ENCODE measurements around the gene PLCZ1. TPM values are rescaled to one million over a fixed set of nuclear protein-coding genes. Genes with fewer than 3 reads are reported as not detected.
"Not testable (repeated sequence)": the region's sequence is repeated elsewhere in the genome, so short reads cannot be mapped to it uniquely, and the experiment has no call there.

The PLCZ1 gene, protein sequence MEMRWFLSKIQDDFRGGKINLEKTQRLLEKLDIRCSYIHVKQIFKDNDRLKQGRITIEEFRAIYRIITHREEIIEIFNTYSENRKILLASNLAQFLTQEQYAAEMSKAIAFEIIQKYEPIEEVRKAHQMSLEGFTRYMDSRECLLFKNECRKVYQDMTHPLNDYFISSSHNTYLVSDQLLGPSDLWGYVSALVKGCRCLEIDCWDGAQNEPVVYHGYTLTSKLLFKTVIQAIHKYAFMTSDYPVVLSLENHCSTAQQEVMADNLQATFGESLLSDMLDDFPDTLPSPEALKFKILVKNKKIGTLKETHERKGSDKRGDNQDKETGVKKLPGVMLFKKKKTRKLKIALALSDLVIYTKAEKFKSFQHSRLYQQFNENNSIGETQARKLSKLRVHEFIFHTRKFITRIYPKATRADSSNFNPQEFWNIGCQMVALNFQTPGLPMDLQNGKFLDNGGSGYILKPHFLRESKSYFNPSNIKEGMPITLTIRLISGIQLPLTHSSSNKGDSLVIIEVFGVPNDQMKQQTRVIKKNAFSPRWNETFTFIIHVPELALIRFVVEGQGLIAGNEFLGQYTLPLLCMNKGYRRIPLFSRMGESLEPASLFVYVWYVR
- total RNA-seq, result not detected
- long read RNA-seq, donor 1, result 0 reads
- long read RNA-seq, donor 2, result 0 reads

DNA sequence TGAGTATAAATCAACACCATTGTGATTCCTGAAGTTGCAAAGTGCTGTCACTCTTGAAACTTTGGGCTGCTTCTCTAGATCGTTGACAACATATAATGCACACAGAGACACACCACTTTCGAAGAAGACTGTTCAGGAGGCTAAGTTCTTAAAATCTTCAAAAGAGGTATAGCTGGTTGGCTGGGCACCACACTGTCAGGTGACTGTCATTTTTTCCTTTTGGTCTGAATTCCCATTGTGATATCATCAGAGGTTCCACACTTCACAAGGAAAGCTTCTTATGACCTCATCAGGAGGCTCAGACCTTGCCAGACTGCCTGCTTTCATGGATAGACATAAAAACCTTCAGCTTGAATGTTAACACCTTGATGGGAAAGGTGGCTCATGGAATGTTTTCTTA is at the start of gene PLCZ1, which contains the start of gene CAPZA3:
Gene PLCZ1, minus strand, starts transcription at position 194 of the 400 bp plus-strand sequence. CDS start 641 bp downstream, outside the sequence.
Gene CAPZA3, plus strand, starts transcription at position 301 of the 400 bp plus-strand sequence. CDS start 150 bp downstream, outside the sequence.
- ATAC-seq, result no peak
- Histone ChIP-seq H3K4me1 (ENCODE audit: low read depth) (no peaks in the 10 kb centered on the region), H3K9me3 (peaks cover 13% of the 10 kb centered on the region), H3K36me3 (ENCODE audit: low read depth) (no peaks in the 10 kb centered on the region), H3K4me3 (no peak within 1 kb of the TSS)
- intact Hi-C loops (cut with DNase I, micrococcal nuclease), result no loop called here
- no peak for DNase-seq
- TF ChIP-seq, protein P1, sequence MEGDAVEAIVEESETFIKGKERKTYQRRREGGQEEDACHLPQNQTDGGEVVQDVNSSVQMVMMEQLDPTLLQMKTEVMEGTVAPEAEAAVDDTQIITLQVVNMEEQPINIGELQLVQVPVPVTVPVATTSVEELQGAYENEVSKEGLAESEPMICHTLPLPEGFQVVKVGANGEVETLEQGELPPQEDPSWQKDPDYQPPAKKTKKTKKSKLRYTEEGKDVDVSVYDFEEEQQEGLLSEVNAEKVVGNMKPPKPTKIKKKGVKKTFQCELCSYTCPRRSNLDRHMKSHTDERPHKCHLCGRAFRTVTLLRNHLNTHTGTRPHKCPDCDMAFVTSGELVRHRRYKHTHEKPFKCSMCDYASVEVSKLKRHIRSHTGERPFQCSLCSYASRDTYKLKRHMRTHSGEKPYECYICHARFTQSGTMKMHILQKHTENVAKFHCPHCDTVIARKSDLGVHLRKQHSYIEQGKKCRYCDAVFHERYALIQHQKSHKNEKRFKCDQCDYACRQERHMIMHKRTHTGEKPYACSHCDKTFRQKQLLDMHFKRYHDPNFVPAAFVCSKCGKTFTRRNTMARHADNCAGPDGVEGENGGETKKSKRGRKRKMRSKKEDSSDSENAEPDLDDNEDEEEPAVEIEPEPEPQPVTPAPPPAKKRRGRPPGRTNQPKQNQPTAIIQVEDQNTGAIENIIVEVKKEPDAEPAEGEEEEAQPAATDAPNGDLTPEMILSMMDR (IDR thresholded peaks at IDR 0.05), result no peak

DNA sequence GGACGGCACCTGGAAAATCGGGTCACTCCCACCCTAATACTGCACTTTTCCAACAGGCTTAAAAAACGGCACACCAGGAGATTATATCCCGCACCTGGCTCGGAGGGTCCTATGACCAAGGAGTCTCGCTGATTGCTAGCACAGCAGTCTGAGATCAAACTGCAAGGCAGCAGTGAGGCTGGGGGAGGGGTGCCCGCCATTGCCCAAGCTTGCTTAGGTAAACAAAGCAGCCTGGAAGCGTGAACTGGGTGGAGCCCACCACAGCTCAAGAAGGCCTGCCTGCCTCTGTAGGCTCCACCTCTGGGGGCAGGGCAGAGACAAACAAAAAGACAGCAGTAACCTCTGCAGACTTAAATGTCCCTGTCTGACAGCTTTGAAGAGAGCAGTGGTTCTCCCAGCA is 47.7 kb upstream of the PLCZ1 start:
- H3K4me1 ChIP-seq (ENCODE audit: low read depth); H3K36me3 ChIP-seq (ENCODE audit: low read depth); ATAC-seq; DNase-seq; H3K4me3 ChIP-seq; intact Hi-C loops (cut with DNase I, micrococcal nuclease); H3K9me3 ChIP-seq: not testable (repeated sequence)

DNA sequence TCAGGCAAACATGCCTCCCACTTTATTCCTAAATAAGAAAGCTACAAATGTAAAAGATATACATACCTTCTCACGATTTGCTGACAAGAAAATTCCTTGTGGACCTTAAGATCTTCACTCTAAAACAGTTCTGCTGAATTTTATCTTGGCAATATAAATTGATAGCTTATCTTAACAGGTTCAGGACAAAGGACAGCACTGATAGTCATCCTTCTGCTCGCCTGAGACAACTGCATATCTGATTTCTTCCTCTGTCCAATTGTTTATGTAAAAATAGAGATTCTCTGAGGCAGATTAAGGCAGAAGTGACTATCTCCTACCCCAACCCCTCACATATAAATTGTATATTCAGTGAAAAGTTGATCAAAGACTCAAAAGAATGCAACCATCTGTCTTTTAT is 45.0 kb upstream of the PLCZ1 start:
- intact Hi-C loops (cut with DNase I, micrococcal nuclease), result no loop called here

DNA sequence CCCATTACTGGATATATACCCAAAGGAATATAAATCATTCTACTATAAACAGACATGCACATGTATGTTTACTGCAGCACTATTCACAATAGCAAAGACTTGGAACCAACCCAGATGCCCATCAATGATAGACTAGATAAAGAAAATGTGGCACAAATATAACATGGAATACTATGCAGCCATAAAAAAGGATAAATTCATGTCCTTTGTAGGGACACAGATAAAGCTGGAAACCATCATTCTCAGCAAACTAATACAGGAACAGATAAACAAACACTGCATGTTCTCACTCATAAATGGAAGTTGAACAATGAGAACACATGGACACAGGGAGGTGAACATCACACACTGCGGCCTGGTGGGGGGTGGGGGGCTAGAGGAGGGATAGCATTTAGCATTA is 28.7 kb upstream of the PLCZ1 start:
- H3K9me3 ChIP-seq; ATAC-seq; H3K4me1 ChIP-seq (ENCODE audit: low read depth); H3K4me3 ChIP-seq; intact Hi-C loops (cut with DNase I, micrococcal nuclease); H3K36me3 ChIP-seq (ENCODE audit: low read depth); DNase-seq: not testable (repeated sequence)

More for the DNA sequence above, 45.0 kb upstream of the PLCZ1 start:
- peaks cover 7% of the 10 kb centered on the region for H3K9me3 ChIP-seq
- no peaks in the 10 kb centered on the region for H3K36me3 ChIP-seq (ENCODE audit: low read depth)
- DNase-seq (no peak), ATAC-seq (no peak)
- H3K4me1 ChIP-seq (ENCODE audit: low read depth), result no peaks in the 10 kb centered on the region
- TF ChIP-seq, protein P1 (IDR thresholded peaks at IDR 0.05), result no peak
- H3K4me3 ChIP-seq, result no peak overlapping the region

DNA sequence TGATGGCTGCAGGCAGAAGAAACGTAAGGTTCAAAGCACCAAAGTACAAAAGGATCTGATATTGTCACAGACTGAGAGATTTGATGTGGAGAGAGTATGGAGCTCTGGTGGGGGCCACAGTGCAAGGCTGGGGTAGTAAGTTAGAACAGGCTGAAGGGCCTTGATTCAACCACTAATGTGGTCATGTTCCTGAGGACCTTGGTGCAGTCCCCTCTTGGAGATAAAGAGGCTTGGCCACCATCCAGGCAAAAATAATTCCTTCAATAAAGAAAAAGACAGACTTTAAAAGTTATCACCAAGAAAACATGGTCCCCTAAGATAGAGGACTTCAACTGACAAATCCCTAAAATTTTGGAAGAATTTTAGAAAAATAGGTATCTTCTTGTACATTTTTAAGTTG is 17.5 kb upstream of the PLCZ1 start:
- Histone ChIP-seq H3K36me3 (ENCODE audit: low read depth) (no peaks in the 10 kb centered on the region), H3K9me3 (no peaks in the 10 kb centered on the region), H3K4me1 (ENCODE audit: low read depth) (no peaks in the 10 kb centered on the region), H3K4me3 (no peak overlapping the region)
- intact Hi-C loops (cut with DNase I, micrococcal nuclease), result no loop called here
- TF ChIP-seq, protein P1 (IDR thresholded peaks at IDR 0.05), result no peak
- no peak for DNase-seq
- no peak for ATAC-seq

DNA sequence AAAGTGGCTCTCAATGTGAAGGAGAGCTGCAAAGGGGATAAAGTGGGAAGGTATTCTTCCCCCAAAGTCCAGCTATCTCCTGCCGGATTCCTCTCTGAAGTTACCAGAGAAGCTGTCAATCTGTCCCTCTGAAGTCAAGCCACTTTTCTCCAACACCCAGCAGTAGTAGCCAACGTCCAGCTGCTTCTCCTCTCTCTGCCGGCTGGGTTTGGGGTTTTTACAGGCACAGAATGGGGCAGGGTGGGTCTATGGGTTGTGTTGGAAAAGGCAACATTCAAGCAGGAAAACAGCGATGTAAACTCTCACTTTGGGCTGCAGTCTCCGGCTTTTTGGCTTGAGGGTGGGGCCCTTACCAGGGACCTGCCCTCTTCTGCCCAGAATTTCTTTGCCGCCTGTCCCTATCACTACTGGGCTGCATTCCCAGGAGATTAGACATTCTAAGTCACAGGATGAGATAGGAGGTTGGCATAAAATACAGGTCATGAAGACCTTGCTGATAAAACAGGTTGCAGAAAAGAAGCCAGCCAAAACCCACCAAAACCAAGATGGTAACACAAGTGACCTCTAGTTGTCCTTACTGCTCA is 16.4 kb upstream of the PLCZ1 start:
- Histone ChIP-seq H3K36me3 (ENCODE audit: low read depth) (no peaks in the 10 kb centered on the region), H3K4me3 (no peak overlapping the region), H3K9me3 (no peaks in the 10 kb centered on the region), H3K4me1 (ENCODE audit: low read depth) (no peaks in the 10 kb centered on the region)
- ATAC-seq, result no peak
- intact Hi-C loops (cut with DNase I, micrococcal nuclease), result no loop called here
- TF ChIP-seq, protein P1 (IDR thresholded peaks at IDR 0.05), result no peak
- DNase-seq, result no peak
